Fibroblast of pulmonary artery (primary cell): ENCODE data around the gene SYT2.
"Not testable (repeated sequence)": the region's sequence is repeated elsewhere in the genome, so short reads cannot be mapped to it uniquely, and the experiment has no call there.

Experiments used
- DNase-seq: peaks from one replicate; pipeline ENCODE4 v3.0.0-alpha.2; 2010; ENCODE audit warnings: low read depth
- H3K4me3 ChIP-seq: replicated peaks from 2 replicates; pipeline ENCODE4 v1.5.1; 2011; ENCODE audit warnings: low read depth, mild to moderate bottlenecking, control low read depth, low read length, moderate library complexity
- CTCF ChIP-seq: IDR thresholded peaks from 2 replicates; pipeline ENCODE4 v1.5.1; 2011; ENCODE audit warnings: mild to moderate bottlenecking, control low read depth, low read length, inconsistent platforms; ENCODE audit errors: missing control alignments

The SYT2 gene

DNA sequence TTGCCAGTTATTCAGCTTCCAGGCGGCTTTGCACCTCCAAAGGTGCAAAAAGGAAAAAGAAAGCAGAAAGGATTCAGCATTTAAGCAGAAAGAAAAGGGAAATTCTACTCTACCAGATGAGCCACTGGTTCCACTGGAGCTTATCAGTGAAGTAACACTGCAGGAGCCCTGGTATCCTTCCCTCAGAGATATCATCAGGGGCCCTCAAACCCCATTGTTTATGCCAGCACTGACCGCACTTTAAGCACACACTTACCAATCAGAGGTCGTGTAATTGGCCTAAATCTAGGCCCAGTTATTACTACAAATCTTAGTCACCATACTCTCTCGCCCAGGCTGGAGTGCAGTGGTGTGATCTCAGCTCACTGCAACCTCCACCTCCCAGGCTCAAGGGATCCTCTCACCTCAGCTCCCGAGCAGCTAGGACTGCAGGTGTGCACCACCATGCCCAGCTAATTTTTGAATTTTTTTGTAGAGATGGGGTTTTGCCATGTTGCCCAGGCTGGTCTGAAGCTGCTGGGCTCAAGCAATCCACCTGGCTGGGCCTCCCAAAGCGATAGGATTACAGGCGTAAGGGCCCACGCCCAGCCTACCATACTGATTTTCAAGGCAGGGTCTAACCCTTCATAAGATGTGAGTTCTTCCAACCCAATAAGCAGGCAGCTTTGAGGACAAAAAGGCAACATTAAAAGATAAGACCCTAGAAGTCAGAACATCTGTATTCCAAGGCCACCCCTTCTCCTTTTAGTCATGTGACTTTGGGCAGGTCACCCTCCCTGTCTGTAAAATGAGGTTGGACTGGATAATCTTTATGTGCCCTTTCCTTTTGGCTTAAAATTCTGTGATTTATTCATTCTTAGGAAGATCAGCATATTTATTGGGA is 125.3 kb downstream of the SYT2 start:
- H3K4me3 ChIP-seq: no peak overlapping the region
- TF ChIP-seq CTCF: no peak
- no peak for DNase-seq

- not testable (repeated sequence) for DNase-seq, H3K4me3 ChIP-seq
Measured at GRCh38 chr1:202582350-202582749, 127.9 kb downstream of the SYT2 start.

DNA sequence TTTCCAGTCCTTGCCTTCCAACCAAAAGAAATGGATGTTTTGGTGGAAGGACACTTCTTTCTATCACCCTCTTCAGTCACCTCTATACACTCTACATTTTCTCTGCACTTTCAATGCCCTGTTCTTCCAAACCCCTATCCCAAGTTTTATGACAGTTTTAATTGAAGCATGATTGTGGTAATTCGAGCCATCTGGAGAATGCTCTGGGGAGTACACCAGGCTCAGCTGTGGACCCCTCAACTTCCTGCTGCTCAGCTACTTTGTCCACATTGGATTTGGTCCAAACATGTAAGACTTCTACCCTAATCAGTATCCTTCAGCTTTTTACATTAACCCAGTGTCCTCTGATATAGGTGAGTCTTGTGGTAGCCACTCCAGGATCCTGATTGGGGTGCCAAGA is 129.6 kb downstream of the SYT2 start:
- no peak overlapping the region for H3K4me3 ChIP-seq
- DNase-seq: no peak
- no peak for TF ChIP-seq CTCF

DNA sequence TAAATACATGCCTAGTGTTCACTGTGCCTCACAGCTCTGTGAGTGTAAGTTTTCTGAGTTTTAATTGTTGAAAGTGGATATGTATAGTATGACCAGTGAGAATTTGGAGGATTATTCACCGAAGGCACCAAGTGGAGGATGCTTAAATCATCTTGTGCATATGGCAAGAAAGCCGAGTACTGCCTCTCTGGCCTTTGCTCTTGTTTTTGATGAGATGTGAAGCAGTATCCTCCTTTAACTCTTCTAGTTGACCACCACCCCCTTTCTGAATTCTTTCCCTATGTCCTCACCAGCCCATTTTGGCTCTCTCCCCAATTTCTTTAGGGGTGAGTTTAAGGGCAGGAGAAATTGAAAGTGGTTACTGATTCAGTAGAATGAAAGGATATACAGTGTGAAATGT is 130.4 kb downstream of the SYT2 start:
- DNase-seq: peak; percentile 83
- H3K4me3 ChIP-seq: no peak overlapping the region

DNA sequence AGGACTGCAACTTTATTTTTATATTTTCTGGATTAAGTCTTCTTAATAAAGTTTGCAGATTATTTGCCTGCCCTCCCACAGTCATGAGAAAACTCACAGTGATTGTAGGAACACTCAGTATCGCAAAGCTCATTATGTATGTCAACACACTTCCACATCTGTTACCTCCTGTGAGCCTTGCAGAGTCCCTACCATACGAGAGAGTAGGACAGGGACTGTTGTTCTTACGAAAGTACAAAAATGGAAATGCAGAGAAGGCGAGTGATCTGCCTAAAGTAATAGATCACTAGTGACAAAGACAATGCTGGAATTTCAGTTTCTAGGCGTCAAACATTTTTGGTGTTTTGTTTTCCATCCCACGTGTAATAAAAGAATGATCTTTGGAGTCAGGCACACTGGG is 131.7 kb downstream of the SYT2 start:
- peak; percentile 25 for DNase-seq
- H3K4me3 ChIP-seq: no peak overlapping the region
- no peak for TF ChIP-seq CTCF

More for the DNA sequence above, 130.4 kb downstream of the SYT2 start:
- TF ChIP-seq CTCF: no peak

- DNase-seq: peak; percentile 47
- TF ChIP-seq CTCF: no peak
- H3K4me3 ChIP-seq: no peak overlapping the region
Measured at GRCh38 chr1:202578001-202578504, 132.2 kb downstream of the SYT2 start.

DNA sequence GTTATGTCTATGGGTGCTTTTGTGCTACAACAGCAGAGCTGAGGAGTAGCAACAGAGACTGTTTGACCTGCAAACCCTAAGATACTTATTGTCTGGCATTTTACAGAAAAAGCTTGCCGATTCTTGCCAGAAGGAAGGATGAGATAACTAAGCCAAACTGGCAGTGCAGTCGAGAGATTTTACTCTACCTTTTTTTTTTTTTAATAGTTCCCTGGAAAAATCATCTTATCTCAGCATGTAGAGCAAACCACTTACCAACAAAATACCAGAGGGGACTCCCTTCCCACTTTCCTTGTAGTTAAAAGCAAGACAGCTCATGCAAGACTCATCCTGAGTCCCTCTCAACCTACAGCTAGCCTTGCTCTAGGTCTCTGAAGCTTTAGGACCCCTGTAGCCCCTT is 132.9 kb downstream of the SYT2 start:
- no peak overlapping the region for H3K4me3 ChIP-seq
- TF ChIP-seq CTCF: no peak
- peak; percentile 38 for DNase-seq
